ENCODE measurements around the gene CFAP90.

CFAP90 gene

GRCh38 chr5:7848296-7848695, 2.6 kb downstream of the CFAP90 start:
- H2AFZ ChIP-seq (ENCODE audit: low read depth): no peak overlapping the region
- peaks cover 3% of the 10 kb centered on the region for H3K4me1 ChIP-seq (ENCODE audit: low read depth, poor library complexity, severe bottlenecking)
- TF ChIP-seq CTCF (conservative IDR thresholded peaks at IDR 0.05; ENCODE audit: low read depth, low read length): no peak
- no peaks in the 10 kb centered on the region for H3K79me2 ChIP-seq (ENCODE audit: insufficient read depth, low read depth)
- no peak overlapping the region for H3K27ac ChIP-seq
- no peaks in the 10 kb centered on the region for H4K20me1 ChIP-seq (ENCODE audit: insufficient read depth)
- no peak overlapping the region for H3K4me2 ChIP-seq
- H3K4me3 ChIP-seq (IDR thresholded peaks at IDR 0.05; ENCODE audit: insufficient read depth, low read depth, low read length): no peak overlapping the region
- H3K9ac ChIP-seq: no peak overlapping the region
- H3K27me3 ChIP-seq (ENCODE audit: insufficient read depth, low read depth): no peaks in the 10 kb centered on the region
- H3K36me3 ChIP-seq (ENCODE audit: insufficient read depth): no peaks in the 10 kb centered on the region

- H3K27ac ChIP-seq: no peak overlapping the region
- no peaks in the 10 kb centered on the region for H3K4me1 ChIP-seq (ENCODE audit: low read depth, poor library complexity, severe bottlenecking)
- no peaks in the 10 kb centered on the region for H4K20me1 ChIP-seq (ENCODE audit: insufficient read depth)
- H3K79me2 ChIP-seq (ENCODE audit: insufficient read depth, low read depth): no peaks in the 10 kb centered on the region
- H3K27me3 ChIP-seq (ENCODE audit: insufficient read depth, low read depth): no peaks in the 10 kb centered on the region
- no peak overlapping the region for H3K4me3 ChIP-seq (IDR thresholded peaks at IDR 0.05; ENCODE audit: insufficient read depth, low read depth, low read length)
- TF ChIP-seq CTCF (conservative IDR thresholded peaks at IDR 0.05; ENCODE audit: low read depth, low read length): no peak
- H3K36me3 ChIP-seq (ENCODE audit: insufficient read depth): no peaks in the 10 kb centered on the region
- H3K4me2 ChIP-seq: no peak overlapping the region
- no peak overlapping the region for H3K9ac ChIP-seq
- no peak overlapping the region for H2AFZ ChIP-seq (ENCODE audit: low read depth)
Observed at GRCh38 chr5:7846327-7846726, 4.6 kb downstream of the CFAP90 start.

GRCh38 chr5:7845557-7845956, 5.4 kb downstream of the CFAP90 start:
- H4K20me1 ChIP-seq (ENCODE audit: insufficient read depth): no peaks in the 10 kb centered on the region

GRCh38 chr5:7844901-7845300, 6.0 kb downstream of the CFAP90 start:
- no peak overlapping the region for H3K9ac ChIP-seq
- no peaks in the 10 kb centered on the region for H4K20me1 ChIP-seq (ENCODE audit: insufficient read depth)
- no peak for TF ChIP-seq CTCF (conservative IDR thresholded peaks at IDR 0.05; ENCODE audit: low read depth, low read length)
- no peak overlapping the region for H3K27ac ChIP-seq
- no peak overlapping the region for H2AFZ ChIP-seq (ENCODE audit: low read depth)
- no peaks in the 10 kb centered on the region for H3K79me2 ChIP-seq (ENCODE audit: insufficient read depth, low read depth)
- no peaks in the 10 kb centered on the region for H3K36me3 ChIP-seq (ENCODE audit: insufficient read depth)
- no peak overlapping the region for H3K4me3 ChIP-seq (IDR thresholded peaks at IDR 0.05; ENCODE audit: insufficient read depth, low read depth, low read length)
- H3K4me2 ChIP-seq: no peak overlapping the region
- H3K27me3 ChIP-seq (ENCODE audit: insufficient read depth, low read depth): no peaks in the 10 kb centered on the region
- H3K4me1 ChIP-seq (ENCODE audit: low read depth, poor library complexity, severe bottlenecking): no peaks in the 10 kb centered on the region

More at GRCh38 chr5:7845557-7845956, 5.4 kb downstream of the CFAP90 start:
- Histone ChIP-seq H3K36me3 (ENCODE audit: insufficient read depth) (no peaks in the 10 kb centered on the region), H3K9ac (no peak overlapping the region), H3K4me1 (ENCODE audit: low read depth, poor library complexity, severe bottlenecking) (no peaks in the 10 kb centered on the region), H3K4me3 (IDR thresholded peaks at IDR 0.05; ENCODE audit: insufficient read depth, low read depth, low read length) (no peak overlapping the region), H3K27me3 (ENCODE audit: insufficient read depth, low read depth) (no peaks in the 10 kb centered on the region), H3K27ac (no peak overlapping the region), H3K79me2 (ENCODE audit: insufficient read depth, low read depth) (no peaks in the 10 kb centered on the region), H3K4me2 (no peak overlapping the region), H2AFZ (ENCODE audit: low read depth) (no peak overlapping the region)
- TF ChIP-seq CTCF (conservative IDR thresholded peaks at IDR 0.05; ENCODE audit: low read depth, low read length): no peak

Data from KMS-11 (cell line).